Right lobe of liver (tissue), 4 donors: ENCODE data around the gene AKAP13.

Experiments used
- CTCF ChIP-seq, 4 donors: fragments of 200-600 bp in 3 of 4; fragments of 450-650 bp in 1 of 4; IDR thresholded peaks; one replicate each; pipeline versions ENCODE4 v1.5.1 to v1.8.0; 2016 to 2022; ENCODE audit warnings: antibody characterized with exemption in 4 of 4, mild to moderate bottlenecking in 2 of 4
- POLR2A ChIP-seq: fragments of 450-650 bp; IDR thresholded peaks from one replicate; pipeline ENCODE4 v1.6.1; 2017; ENCODE audit warnings: antibody characterized with exemption, mild to moderate bottlenecking
- donor health status: DM: no; HTN: no; CAD: no.
- donor health status: DM: no; HTN: no; CAD: no.
- donor health status: DM: no; HTN: yes; CAD: no.

DNA sequence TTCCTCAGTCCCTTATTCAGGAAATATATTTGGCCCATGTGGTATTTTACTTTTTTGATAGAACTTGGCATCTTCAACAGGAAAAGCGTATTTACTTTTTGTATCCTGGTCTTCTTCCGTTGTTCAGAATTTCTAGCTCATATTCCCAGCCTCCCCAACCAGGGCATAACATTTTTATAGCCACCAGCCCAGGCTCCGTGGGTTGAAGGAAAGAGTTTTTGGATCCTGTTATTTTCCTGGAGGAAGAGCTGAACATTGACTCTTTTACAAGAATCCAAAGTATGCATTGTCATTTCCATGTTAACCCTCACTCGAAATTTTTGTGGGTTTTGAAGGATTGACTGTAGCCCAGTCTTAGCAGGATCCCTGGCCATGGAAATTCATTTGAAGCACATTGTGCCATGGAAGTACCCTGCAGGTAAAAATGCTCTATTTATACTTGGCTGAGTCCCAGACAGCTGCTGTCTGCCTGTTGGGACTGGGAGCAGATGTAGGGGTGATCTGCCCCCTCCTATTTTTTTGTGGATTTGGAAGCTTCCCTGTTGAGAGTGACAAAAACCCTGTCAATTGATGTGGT is 98.8 kb downstream of the AKAP13 start:
- no peak for TF ChIP-seq CTCF (IDR thresholded peaks at IDR 0.05)
- no peak for TF ChIP-seq POLR2A
